ENCODE results near the gene TGM3. TPM values are rescaled to one million over a fixed set of nuclear protein-coding genes. Genes with fewer than 3 reads are reported as not detected.

TGM3 gene
- total and polyA plus RNA-seq, 9 donors: 0.04 to 0.46 (median 0.15) TPM; not detected in 4

- Histone ChIP-seq H3K4me1 (ENCODE audit: insufficient read depth) (no peaks in the 10 kb centered on the region), H3K4me3 (no peak overlapping the region), H3K9me3 (no peaks in the 10 kb centered on the region), H3K27ac (no peak overlapping the region), H3K27me3 (no peaks in the 10 kb centered on the region), H3K36me3 (no peaks in the 10 kb centered on the region)
- TF ChIP-seq EP300 (IDR thresholded peaks at IDR 0.05): no peak
- TF ChIP-seq POLR2A (IDR thresholded peaks at IDR 0.05): no peak
- no peak for TF ChIP-seq CTCF (IDR thresholded peaks at IDR 0.05)
- intact Hi-C loops (cut with DNase I): no loop called here
- no peak for DNase-seq
- WGBS, 3 donors: 84 to 90% (median 89%) methylated on average over 8 of the region's 8 CpGs
These were observed 3.2 kb upstream of the TGM3 start for GRCh38 chr20:2292416-2293110.

- no peak for DNase-seq
- H3K27ac ChIP-seq: no peak overlapping the region
- no peaks in the 10 kb centered on the region for H3K9me3 ChIP-seq
- H3K4me1 ChIP-seq (ENCODE audit: insufficient read depth): no peaks in the 10 kb centered on the region
- intact Hi-C loops (cut with DNase I): no loop called here
- no peaks in the 10 kb centered on the region for H3K27me3 ChIP-seq
- no peaks in the 10 kb centered on the region for H3K36me3 ChIP-seq
- 84 to 91% (median 90%) methylated on average over 11 of the region's 11 CpGs for WGBS, 3 donors
- TF ChIP-seq CTCF (IDR thresholded peaks at IDR 0.05): no peak
- TF ChIP-seq POLR2A (IDR thresholded peaks at IDR 0.05): no peak
- TF ChIP-seq EP300 (IDR thresholded peaks at IDR 0.05): no peak
- H3K4me3 ChIP-seq: no peak overlapping the region
These were observed 2.3 kb upstream of the TGM3 start for GRCh38 chr20:2293486-2293885.

GRCh38 chr20:2293971-2294370 is 1.8 kb upstream of the TGM3 start:
- intact Hi-C loops (cut with DNase I): no loop called here
- H3K36me3 ChIP-seq: no peaks in the 10 kb centered on the region
- H3K9me3 ChIP-seq: no peaks in the 10 kb centered on the region
- no peak overlapping the region for H3K27ac ChIP-seq
- no peaks in the 10 kb centered on the region for H3K27me3 ChIP-seq
- 78 to 81% (median 80%) methylated on average over 4 of the region's 4 CpGs for WGBS, 3 donors
- no peaks in the 10 kb centered on the region for H3K4me1 ChIP-seq (ENCODE audit: insufficient read depth)
- DNase-seq: no peak
- no peak overlapping the region for H3K4me3 ChIP-seq
- TF ChIP-seq CTCF (IDR thresholded peaks at IDR 0.05) (no peak), EP300 (IDR thresholded peaks at IDR 0.05) (no peak), POLR2A (IDR thresholded peaks at IDR 0.05) (no peak)

- WGBS, 3 donors: 63 to 66% (median 64%) methylated on average over 7 of the region's 7 CpGs
These were observed 515 bp upstream of the TGM3 start for GRCh38 chr20:2295286-2295685.

More at GRCh38 chr20:2295286-2295685, 515 bp upstream of the TGM3 start:
- intact Hi-C loops (cut with DNase I): no loop called here
- Histone ChIP-seq H3K27me3 (no peaks in the 10 kb centered on the region), H3K27ac (no peak overlapping the region), H3K9me3 (no peaks in the 10 kb centered on the region), H3K4me3 (no peak overlapping the region), H3K36me3 (no peaks in the 10 kb centered on the region), H3K4me1 (ENCODE audit: insufficient read depth) (no peaks in the 10 kb centered on the region)
- DNase-seq: no peak
- TF ChIP-seq CTCF (IDR thresholded peaks at IDR 0.05) (no peak), EP300 (IDR thresholded peaks at IDR 0.05) (no peak), POLR2A (IDR thresholded peaks at IDR 0.05) (no peak)
